DMS 273 treated with DMSO at 0.1 percent for 48 hours (cell line): ENCODE measurements around the gene CBLN3.
"Not testable (repeated sequence)": the region's sequence is repeated elsewhere in the genome, so short reads cannot be mapped to it uniquely, and the experiment has no call there.

ENCODE experiments used
- DNase-seq: peaks from one replicate; lab custom pipeline; 2025; lab: John Stamatoyannopoulos, UW

CBLN3 gene

GRCh38 chr14:24403294-24403998 lies 26.0 kb downstream of the CBLN3 start:
- no peak for DNase-seq

GRCh38 chr14:24401810-24402702 lies 27.4 kb downstream of the CBLN3 start:
- DNase-seq, result no peak

- DNase-seq, result no peak
Measured at GRCh38 chr14:24399999-24400718, 29.3 kb downstream of the CBLN3 start.

GRCh38 chr14:24399447-24399822 lies 30.0 kb downstream of the CBLN3 start:
- DNase-seq, result no peak

- DNase-seq, result no peak
Measured at GRCh38 chr14:24398653-24399446, 30.6 kb downstream of the CBLN3 start, which contains the start of gene NYNRIN. Gene NYNRIN, plus strand, starts transcription at chr14:24399003. Its CDS starts 244 bp downstream, at chr14:24399247.

- no peak for DNase-seq
Measured at GRCh38 chr14:24398293-24398652, 31.2 kb downstream of the CBLN3 start.

- no peak for DNase-seq
Measured at GRCh38 chr14:24397639-24398292, 31.7 kb downstream of the CBLN3 start.

- no peak for DNase-seq
Measured at GRCh38 chr14:24395609-24396582, 33.6 kb downstream of the CBLN3 start.

GRCh38 chr14:24394275-24394674 lies 35.2 kb downstream of the CBLN3 start:
- DNase-seq, result no peak

GRCh38 chr14:24392325-24393091 lies 37.0 kb downstream of the CBLN3 start:
- DNase-seq, result peak; percentile 9

GRCh38 chr14:24390701-24391468 lies 38.6 kb downstream of the CBLN3 start:
- DNase-seq, result no peak

- DNase-seq, result no peak
Measured at GRCh38 chr14:24389226-24389848, 40.1 kb downstream of the CBLN3 start.

GRCh38 chr14:24388474-24389179 lies 40.8 kb downstream of the CBLN3 start:
- no peak for DNase-seq

GRCh38 chr14:24387579-24387978 lies 41.9 kb downstream of the CBLN3 start:
- not testable (repeated sequence) for DNase-seq

- DNase-seq, result no peak
Measured at GRCh38 chr14:24387009-24387345, 42.5 kb downstream of the CBLN3 start.

GRCh38 chr14:24385524-24385923 lies 43.9 kb downstream of the CBLN3 start:
- DNase-seq, result no peak

GRCh38 chr14:24384169-24384568 lies 45.3 kb downstream of the CBLN3 start:
- DNase-seq, result no peak

GRCh38 chr14:24382064-24382371 lies 47.5 kb downstream of the CBLN3 start:
- DNase-seq, result no peak
